MM.1S (cell line): Measurements from ENCODE around the gene PRUNE2.

Experiments
- EZH2 ChIP-seq: fragments of 300-600 bp; sonication (generic); optimal IDR thresholded peaks from 2 replicates; pipeline ENCODE3; 2017; ENCODE audit warnings: low read depth, mild to moderate bottlenecking, antibody characterized with exemption, low read length, mixed read lengths
- TF ChIP-seq, protein P1 (sequence below): fragments of 300-600 bp; sonication (generic); IDR thresholded peaks from 2 replicates; pipeline ENCODE4 v1.5.1; 2016; ENCODE audit warnings: antibody characterized with exemption, low read length, mixed read lengths

DNA sequence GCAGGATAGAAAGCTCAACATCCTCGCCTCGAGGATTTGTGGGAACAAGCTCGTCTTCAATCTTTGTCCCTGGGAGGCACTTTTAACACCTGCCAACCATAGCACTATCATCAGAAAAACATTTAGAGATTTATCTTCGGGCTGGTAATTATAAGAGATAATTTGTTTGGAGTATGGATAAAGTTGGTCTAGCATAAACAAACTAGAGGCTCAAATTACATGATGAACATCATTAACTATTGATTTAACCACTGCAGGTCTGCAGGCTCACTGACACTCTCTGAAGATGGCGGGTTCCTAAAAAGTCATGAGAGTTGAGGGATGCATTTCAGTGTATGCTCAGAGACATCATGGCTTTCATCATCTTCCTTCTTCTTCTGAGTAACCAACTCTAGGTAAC, 167.5 kb downstream of the PRUNE2 start:
- TF ChIP-seq, protein P1, sequence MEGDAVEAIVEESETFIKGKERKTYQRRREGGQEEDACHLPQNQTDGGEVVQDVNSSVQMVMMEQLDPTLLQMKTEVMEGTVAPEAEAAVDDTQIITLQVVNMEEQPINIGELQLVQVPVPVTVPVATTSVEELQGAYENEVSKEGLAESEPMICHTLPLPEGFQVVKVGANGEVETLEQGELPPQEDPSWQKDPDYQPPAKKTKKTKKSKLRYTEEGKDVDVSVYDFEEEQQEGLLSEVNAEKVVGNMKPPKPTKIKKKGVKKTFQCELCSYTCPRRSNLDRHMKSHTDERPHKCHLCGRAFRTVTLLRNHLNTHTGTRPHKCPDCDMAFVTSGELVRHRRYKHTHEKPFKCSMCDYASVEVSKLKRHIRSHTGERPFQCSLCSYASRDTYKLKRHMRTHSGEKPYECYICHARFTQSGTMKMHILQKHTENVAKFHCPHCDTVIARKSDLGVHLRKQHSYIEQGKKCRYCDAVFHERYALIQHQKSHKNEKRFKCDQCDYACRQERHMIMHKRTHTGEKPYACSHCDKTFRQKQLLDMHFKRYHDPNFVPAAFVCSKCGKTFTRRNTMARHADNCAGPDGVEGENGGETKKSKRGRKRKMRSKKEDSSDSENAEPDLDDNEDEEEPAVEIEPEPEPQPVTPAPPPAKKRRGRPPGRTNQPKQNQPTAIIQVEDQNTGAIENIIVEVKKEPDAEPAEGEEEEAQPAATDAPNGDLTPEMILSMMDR: no peak
- TF ChIP-seq EZH2: no peak
